Right cardiac atrium (tissue), 5 donors: ENCODE measurements around the gene SUCNR1. TPM values are rescaled to one million over a fixed set of nuclear protein-coding genes. Genes with fewer than 3 reads are reported as not detected.

Experiments
- ATAC-seq, 2 donors: fragments of 200-7000 bp; cut with Tn5 transposase; one replicate each; pipeline versions ENCODE4 v1.8.0 to v1.9.1; 2020; ENCODE audit warnings: moderate library complexity in 2 of 2, mild to moderate bottlenecking in 1 of 2
- DNase-seq, 3 donors: peaks; one replicate each; pipeline ENCODE4 v3.0.0-alpha.2; 2020
- H3K27ac ChIP-seq: one replicate; pipeline ENCODE4 v1.5.1; 2013; ENCODE audit warnings: mild to moderate bottlenecking, low read length, control low read depth, moderate library complexity
- H3K27me3 ChIP-seq: one replicate; pipeline ENCODE4 v1.6.1; 2013; ENCODE audit not compliant: control insufficient read depth, insufficient read depth
- H3K4me1 ChIP-seq: one replicate; pipeline ENCODE4 v1.6.1; 2013; ENCODE audit warnings: low read length; ENCODE audit not compliant: control insufficient read depth, insufficient read depth
- H3K4me3 ChIP-seq: one replicate; pipeline ENCODE4 v1.5.1; 2013; ENCODE audit warnings: low read length, control low read depth
- H3K9me3 ChIP-seq: one replicate; pipeline ENCODE4 v1.6.1; 2013; ENCODE audit warnings: low read length; ENCODE audit not compliant: control insufficient read depth
- WGBS: extraction: QIAGEN DNeasy Blood & Tissue Kit; methylation state at CpG from one replicate; pipeline ENCODE4 v1.1.7; 2013; 5-methylcytosine and 5-hydroxymethylcytosine counted together
- intact Hi-C, 4 donors: fragments of 100-400 bp; cut with DNase I; formaldehyde crosslinking; loops; one replicate each; pipeline versions ENCODE4 v1.11.0 to v1.14.0; 2022 to 2023
- polyA plus RNA-seq: library from polyadenylated mRNA; stranded (reverse); fragments of 200-250 nt; gene quantifications from one replicate; pipeline ENCODE4 v1.2.3, GENCODE V29; 2013
- total RNA-seq, 4 donors: library from RNA; stranded (reverse); fragmentation: NEBNext Ultra II Directional; extraction: Animal tissue kit (Norgen Biotek cat#: 25700); gene quantifications; one replicate each; pipeline ENCODE4 v1.2.1, GENCODE V29; 2021
- donor health status: healthy with polysubstance abuse.
- donor health status: DM: no; HTN: yes; CAD: no.
- donor health status: DM: no; HTN: no; CAD: no.
- donor health status: DM: no; HTN: yes; CAD: no; lungs with severe emphysema.
- donor health status: DM: yes; HTN: yes; CAD: no.

SUCNR1 gene
- total and polyA plus RNA-seq, 5 donors: 0.45 to 3.5 (median 2.4) TPM

DNA sequence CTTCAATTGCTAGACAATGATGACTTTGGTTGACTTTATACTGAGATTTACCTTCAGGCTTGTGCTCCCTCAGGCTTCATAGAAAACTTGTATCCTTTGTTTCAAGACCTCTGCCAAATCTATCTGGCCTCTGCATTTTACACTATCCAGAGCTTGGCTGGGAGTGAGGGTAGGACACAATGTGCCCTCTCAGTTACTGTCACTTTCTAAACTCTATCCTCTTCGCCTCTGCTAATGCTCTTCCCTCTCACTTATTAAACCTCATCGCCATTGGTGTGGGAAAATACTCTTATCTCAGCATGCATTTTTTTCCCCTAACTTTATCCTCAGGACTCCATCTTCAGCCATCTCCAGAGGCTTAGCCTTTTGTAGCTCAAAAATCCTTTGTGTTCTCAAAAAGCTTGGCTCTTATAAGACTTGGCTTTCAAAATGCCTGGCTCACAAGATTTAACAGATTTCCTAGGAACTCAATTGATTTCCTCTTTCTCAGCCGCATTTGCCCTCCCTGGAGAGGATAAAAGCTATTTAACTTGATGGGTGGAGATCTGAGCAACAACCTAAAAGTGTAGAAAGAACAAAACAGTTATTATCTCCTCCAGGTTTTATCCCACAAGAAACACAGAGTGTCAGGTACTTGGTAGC is 28.3 kb downstream of the SUCNR1 start:
- intact Hi-C loops: no loop called here
- no peak for DNase-seq
- H3K4me1 ChIP-seq: peaks cover 3% of the 10 kb centered on the region
- no peaks in the 10 kb centered on the region for H3K9me3 ChIP-seq
- peak; percentile 73 to 90 for ATAC-seq
- WGBS: 23% methylated on average over 3 of the region's 3 CpGs
- H3K4me3 ChIP-seq: no peak overlapping the region
- H3K27me3 ChIP-seq: no peaks in the 10 kb centered on the region
- H3K27ac ChIP-seq: peak overlapping the region; percentile 62

DNA sequence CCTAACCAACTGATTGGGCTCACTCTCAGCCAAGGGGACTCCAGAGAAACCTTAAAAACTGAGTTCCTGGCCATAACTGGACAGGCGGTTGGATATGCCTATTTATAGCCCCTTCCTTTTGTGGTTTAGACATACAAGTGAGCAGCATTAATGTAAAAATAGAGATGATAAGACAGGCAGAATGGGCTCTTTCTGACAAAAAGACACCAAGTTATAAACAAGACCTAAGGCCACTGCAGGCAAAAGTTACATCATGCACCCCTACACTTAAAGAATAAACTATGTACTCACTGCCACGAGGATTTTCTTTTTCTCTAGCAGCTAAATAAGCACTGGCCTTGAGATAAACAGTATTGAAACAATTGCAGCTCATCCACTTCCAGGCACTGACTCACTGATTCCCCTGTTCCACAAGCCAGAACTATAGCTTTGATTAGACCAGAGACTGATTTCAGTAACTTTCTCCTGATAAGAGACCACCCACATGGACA is 30.1 kb downstream of the SUCNR1 start:
- ATAC-seq: peak in 1 of 2 donors; percentile 79
- intact Hi-C loops: no loop called here

DNA sequence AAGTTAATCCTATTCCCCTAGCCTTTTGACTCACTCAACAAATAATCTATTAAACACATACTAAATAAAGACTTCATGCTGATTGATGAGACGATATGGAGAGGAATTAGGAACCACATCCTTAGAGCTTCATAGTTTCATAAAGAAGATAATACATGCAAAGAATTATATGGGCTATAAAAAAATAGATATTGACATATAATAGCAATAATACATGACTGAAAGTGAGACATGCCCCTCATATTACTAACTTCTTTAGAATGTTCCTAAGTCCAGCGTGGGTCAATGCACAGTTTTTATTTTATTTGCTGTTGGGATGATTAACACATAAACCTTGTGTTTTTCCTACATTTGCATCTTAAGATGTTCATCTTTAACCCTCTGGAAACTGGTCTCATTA is 32.2 kb downstream of the SUCNR1 start:
- no peak overlapping the region for H3K4me3 ChIP-seq
- no peaks in the 10 kb centered on the region for H3K9me3 ChIP-seq
- peaks cover 3% of the 10 kb centered on the region for H3K4me1 ChIP-seq
- WGBS: 97% methylated on average over 2 of the region's 2 CpGs
- intact Hi-C loops: no loop called here
- H3K27ac ChIP-seq: no peak overlapping the region
- DNase-seq: no peak
- no peak for ATAC-seq
- H3K27me3 ChIP-seq: no peaks in the 10 kb centered on the region

More for the DNA sequence above, 30.1 kb downstream of the SUCNR1 start:
- Histone ChIP-seq H3K4me3 (no peak overlapping the region), H3K27ac (no peak overlapping the region), H3K27me3 (no peaks in the 10 kb centered on the region), H3K4me1 (peaks cover 3% of the 10 kb centered on the region), H3K9me3 (no peaks in the 10 kb centered on the region)
- WGBS: 10% methylated on average over 2 of the region's 2 CpGs
- DNase-seq: no peak

DNA sequence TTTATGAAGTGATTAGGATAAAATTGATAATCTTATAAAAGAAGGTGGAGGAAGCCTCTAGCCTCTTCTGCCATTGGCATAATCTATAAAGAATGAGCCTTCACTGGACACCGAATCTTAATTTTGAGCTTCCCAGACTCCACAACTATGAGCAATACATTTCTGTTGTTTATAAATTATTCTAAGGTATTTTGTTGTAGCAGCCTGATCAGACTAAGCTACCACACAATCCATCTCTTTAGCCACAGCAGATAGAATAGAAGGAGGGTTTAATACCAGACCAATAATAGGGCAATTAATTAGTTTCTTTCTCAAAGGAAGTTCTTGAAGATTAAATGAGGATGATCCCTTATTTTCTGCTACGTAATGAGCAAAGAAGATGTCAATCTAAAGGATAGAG is 33.3 kb downstream of the SUCNR1 start:
- intact Hi-C loops: no loop called here
- WGBS: 96% methylated on average over 2 of the region's 2 CpGs
- no peak overlapping the region for H3K4me3 ChIP-seq
- H3K27ac ChIP-seq: no peak overlapping the region
- DNase-seq: no peak
- no peaks in the 10 kb centered on the region for H3K27me3 ChIP-seq
- peaks cover 2% of the 10 kb centered on the region for H3K9me3 ChIP-seq
- no peak for ATAC-seq
- H3K4me1 ChIP-seq: peaks cover 3% of the 10 kb centered on the region

DNA sequence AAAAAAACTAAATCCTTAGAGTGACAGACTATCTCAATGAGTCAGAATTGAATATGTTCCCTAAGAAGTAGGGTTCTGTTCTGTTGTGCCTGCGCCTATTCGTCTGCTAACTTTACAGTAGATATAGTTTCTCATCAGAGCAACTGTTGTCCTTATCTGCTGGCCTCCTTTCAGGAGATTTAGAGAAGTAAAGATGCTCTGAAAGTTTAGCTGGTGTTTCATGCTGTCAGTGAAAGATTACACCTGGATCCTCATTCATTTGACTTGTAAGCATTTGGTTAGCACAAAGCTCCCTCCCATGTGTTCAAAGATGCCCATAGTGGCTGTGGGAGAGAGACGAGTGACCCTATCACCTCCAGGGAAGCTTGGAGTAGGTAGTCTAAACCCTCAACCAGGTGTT is 35.0 kb downstream of the SUCNR1 start:
- Histone ChIP-seq H3K27ac (no peak overlapping the region), H3K4me1 (no peaks in the 10 kb centered on the region), H3K4me3 (no peak overlapping the region), H3K9me3 (peaks cover 2% of the 10 kb centered on the region), H3K27me3 (no peaks in the 10 kb centered on the region)
- DNase-seq (no peak), ATAC-seq (no peak)
- 88% methylated on average over 3 of the region's 3 CpGs for WGBS
- intact Hi-C loops: no loop called here

DNA sequence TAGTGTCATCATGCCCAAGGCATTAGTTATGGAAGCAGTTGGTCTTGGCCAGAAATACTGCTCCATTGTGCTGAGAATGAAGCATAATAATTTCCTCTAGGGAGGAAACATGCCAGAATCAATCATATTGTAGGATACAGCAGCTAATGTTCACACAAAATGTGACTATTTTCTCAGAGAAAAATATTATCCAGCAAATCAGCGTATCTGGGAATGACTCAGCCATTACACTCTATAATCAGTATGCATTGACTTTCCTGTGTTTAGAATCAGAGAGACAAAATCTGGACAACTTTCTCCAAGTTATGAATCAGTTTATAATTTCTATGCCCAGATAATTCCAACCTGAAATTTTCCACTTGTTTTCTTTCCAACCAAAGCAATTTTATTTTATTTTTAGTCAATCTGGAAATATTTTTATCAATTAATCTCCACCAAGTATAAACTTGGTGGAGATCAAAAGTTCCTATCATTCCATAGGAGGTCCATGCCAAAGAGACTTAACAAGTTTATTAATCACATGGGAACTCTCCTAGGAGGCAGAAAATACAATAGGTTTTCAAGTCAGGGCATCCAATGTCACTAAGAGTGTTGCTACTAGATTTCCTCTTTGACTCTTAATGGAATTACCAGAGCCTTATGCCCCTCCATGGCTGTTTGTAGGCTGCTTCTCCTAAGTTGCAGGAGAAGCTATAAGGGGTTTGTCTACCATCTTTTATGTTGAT is 36.4 kb downstream of the SUCNR1 start:
- no peaks in the 10 kb centered on the region for H3K4me1 ChIP-seq
- H3K27ac ChIP-seq: no peak overlapping the region
- intact Hi-C loops: loop anchor here in 2 of 4 donors (10.0 kb wide), 3 partner anchors 65 to 475 kb away; no protein-coding TSS in a partner anchor
- H3K9me3 ChIP-seq: peaks cover 2% of the 10 kb centered on the region
- H3K4me3 ChIP-seq: no peak overlapping the region
- WGBS: 70% methylated on average over 1 of the region's 1 CpG
- no peaks in the 10 kb centered on the region for H3K27me3 ChIP-seq
- DNase-seq (no peak), ATAC-seq (no peak)

DNA sequence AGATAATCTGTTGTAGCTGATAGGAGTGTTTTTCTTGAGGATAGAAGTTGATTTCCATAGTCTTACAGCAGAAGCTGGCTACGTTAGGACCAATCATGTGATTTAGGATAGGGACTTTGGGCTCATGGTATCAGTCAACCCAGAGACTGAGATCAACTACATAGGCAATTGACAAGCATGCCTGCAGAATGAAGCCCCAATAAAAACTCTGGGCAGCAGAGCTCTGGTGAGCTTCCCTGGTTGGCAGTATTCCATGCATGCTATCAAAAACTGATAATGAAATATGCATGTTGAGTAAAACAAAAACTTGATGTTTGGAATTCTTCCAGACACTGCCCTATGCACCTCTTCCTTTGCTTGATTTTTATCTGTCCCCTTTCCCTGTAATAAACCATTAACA is 38.0 kb downstream of the SUCNR1 start:
- Histone ChIP-seq H3K4me3 (no peak overlapping the region), H3K4me1 (no peaks in the 10 kb centered on the region), H3K27me3 (no peaks in the 10 kb centered on the region), H3K9me3 (peaks cover 2% of the 10 kb centered on the region), H3K27ac (no peak overlapping the region)
- ATAC-seq: no peak
- 88% methylated on average over 1 of the region's 1 CpG for WGBS
- intact Hi-C loops: loop anchor here in 2 of 4 donors (10.0 kb wide), 3 partner anchors 67 to 477 kb away; no protein-coding TSS in a partner anchor
- DNase-seq: no peak

DNA sequence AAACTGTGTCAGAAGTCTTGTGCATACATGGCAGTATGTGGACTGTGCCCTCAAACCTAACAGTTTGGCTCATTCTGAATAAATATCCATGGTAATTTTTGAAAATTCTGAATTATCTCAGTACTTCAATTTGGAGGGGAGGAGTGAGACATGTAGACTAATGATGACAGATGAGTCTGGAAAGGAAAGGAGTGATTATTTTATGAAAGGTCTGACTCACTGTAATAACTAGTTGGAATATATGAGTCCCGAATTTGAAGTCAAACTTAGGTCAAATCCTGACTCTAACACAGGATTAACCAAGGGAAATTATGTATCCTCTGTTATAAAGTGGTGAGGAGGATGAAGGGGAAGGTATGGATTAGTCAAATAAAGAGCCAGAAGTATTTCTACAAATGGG is 38.6 kb downstream of the SUCNR1 start:
- Histone ChIP-seq H3K4me3 (no peak overlapping the region), H3K27me3 (no peaks in the 10 kb centered on the region), H3K9me3 (peaks cover 2% of the 10 kb centered on the region), H3K27ac (no peak overlapping the region), H3K4me1 (no peaks in the 10 kb centered on the region)
- DNase-seq (no peak), ATAC-seq (no peak)
- 37% methylated on average over 1 of the region's 1 CpG for WGBS
- intact Hi-C loops: loop anchor here in 2 of 4 donors (10.0 kb wide), 3 partner anchors 67 to 477 kb away; no protein-coding TSS in a partner anchor

DNA sequence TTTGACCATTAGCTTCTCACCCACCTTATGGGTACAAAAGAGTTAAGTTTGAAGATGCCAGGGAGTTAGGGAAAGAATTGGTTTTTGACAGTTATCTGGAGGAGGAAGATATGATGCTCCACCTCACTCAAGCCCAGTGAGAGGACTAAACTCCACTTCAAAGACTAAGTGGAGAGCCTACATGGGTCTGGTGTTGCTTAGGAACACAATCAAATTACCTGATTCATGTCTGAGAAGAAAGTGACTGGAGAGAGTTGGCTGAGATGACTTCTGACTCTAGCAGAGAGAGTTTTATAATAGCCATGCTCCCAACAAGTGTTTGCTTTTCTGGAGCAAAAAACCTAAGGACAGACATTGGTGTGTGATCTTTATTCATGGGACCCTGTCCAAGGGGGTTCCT is 43.3 kb downstream of the SUCNR1 start:
- ATAC-seq (no peak), DNase-seq (no peak)
- Histone ChIP-seq H3K27ac (no peak overlapping the region), H3K4me1 (no peaks in the 10 kb centered on the region), H3K27me3 (no peaks in the 10 kb centered on the region), H3K9me3 (no peaks in the 10 kb centered on the region), H3K4me3 (no peak overlapping the region)
- intact Hi-C loops: loop anchor here in 3 of 4 donors (5.0 to 10.0 kb wide), 5 partner anchors 72 to 482 kb away; no protein-coding TSS in a partner anchor

DNA sequence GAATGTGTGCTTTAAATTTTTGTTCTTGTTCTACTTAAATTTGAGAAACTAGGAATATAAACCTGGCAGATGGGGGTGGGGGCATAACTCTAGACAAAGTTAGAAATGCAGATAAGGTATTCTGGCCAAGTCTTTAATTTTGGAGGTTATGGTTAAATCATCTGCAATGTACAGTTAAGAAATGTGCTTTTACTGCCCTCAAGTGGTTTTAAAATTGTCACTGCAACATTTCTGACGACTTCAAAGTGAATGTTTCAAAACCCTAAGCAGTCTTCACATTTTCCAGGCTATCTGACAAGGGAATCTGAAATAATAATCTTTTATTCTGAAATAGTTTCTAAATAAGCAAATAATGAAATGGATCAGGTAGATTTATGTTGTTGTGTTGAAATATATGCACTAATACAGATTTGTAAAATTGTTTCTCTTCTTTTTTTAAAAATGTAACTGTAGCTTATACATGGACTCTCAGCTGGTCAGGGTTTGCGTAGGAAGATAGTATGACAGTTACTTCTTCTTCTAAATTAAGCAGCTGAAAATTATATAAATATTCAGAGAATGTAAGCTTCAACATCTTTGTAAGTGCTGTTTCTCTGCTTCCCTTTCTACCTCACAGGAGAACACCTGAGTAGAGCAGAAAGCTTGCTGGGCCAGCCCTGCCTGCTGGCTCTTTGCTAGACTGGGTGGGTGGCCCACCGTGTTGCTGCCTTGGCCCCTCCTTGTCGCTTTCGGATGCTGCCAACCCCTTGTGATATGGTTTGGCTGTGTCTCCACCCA is 45.0 kb downstream of the SUCNR1 start:
- Histone ChIP-seq H3K27ac (no peak overlapping the region), H3K27me3 (no peaks in the 10 kb centered on the region), H3K4me1 (no peaks in the 10 kb centered on the region), H3K4me3 (no peak overlapping the region), H3K9me3 (no peaks in the 10 kb centered on the region)
- DNase-seq (no peak), ATAC-seq (peak; percentile 38 to 64)
- WGBS: 53% methylated on average over 5 of the region's 5 CpGs
- intact Hi-C loops: loop anchor here in 3 of 4 donors (5.0 to 10.0 kb wide), 5 partner anchors 74 to 484 kb away; no protein-coding TSS in a partner anchor

DNA sequence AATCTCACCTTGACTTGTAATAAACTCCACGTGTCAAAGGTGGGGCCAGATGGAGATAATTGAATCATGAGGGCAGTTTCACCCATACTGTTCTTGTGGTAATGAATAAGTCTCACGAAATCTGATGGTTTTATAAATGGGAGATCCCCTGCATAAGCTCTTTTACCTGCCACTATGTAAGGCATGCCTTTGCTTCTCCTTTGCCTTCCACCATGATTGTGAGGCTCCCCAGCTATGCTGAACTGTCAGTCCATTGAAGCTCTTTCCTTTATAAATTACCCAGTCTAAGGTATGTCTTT is 45.5 kb downstream of the SUCNR1 start:
- H3K4me3 ChIP-seq: no peak overlapping the region
- H3K9me3 ChIP-seq: no peaks in the 10 kb centered on the region
- DNase-seq (no peak), ATAC-seq (no peak)
- WGBS: 84% methylated on average over 2 of the region's 2 CpGs
- no peaks in the 10 kb centered on the region for H3K4me1 ChIP-seq
- H3K27ac ChIP-seq: no peak overlapping the region
- H3K27me3 ChIP-seq: no peaks in the 10 kb centered on the region
- intact Hi-C loops: loop anchor here in 3 of 4 donors (5.0 to 10.0 kb wide), 5 partner anchors 74 to 484 kb away; no protein-coding TSS in a partner anchor
